NCI-H1105 treated with DMSO at 0.1 percent for 48 hours (cell line): ENCODE measurements around the gene CALHM4.

ENCODE experiments used
- DNase-seq: peaks from one replicate; lab custom pipeline; 2025; lab: John Stamatoyannopoulos, UW

Gene CALHM4

DNA sequence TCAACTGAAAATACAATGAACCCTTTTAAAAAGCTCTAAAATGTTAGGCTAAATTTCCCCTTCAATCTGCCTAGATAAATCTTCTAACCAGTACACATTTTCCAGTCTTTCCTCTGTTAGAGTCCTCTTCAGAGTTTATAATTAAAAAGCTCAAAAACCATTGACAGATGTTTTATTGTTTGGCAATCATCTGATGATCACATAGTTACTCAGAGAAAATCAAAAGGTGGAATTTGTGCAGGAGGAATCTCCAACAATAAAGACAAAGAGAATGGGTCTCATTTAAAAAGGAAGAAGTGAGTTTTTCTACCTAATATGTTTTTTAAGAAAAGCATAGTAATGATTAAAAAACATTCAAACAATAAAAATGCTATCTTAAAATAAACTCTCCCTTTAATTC lies 11.1 kb upstream of the CALHM4 start:
- DNase-seq: no peak

DNA sequence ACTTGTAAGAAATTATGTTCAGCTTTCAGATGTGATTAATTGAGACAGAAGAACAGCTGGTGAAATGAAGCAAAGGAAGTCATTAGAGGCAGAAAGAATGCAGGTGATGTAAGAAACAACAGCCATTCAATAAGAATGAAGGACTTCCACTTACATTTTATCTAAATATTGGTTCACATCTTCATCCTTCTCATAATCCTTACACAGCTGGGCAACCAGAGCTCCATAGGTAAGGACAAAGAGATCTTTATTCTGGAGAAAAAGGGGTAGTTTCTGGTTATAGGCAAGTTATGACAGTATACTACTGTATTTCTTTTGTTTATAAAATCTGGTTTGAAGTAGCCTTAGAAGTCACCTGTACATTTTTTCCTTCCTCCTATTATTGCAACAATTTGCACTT lies 10.4 kb upstream of the CALHM4 start:
- peak; percentile 31 for DNase-seq

DNA sequence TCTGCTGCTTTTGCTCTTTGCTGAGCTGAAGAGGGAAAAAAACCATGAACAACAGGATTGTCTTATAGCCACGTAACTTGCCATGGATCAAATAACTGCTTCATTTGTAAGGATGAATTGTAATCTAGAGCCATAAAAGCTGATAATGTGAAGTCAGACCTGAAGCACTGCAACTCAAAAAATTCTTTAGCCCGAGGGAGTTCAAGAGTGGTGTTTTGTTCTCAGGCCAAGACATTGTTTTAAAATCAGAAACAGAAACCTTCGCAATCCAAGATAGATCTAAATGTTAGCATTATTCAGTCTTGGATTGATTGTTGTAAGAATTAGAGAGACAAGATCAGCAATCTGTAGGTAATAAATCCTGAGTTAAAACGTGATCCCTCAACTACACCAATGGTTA lies 7.9 kb upstream of the CALHM4 start, which contains the start of gene TRAPPC3L:
TRAPPC3L (minus strand) TSS at position 34 of the 400 bp plus-strand sequence. CDS start 170 bp downstream, outside the sequence.
- DNase-seq: no peak

DNA sequence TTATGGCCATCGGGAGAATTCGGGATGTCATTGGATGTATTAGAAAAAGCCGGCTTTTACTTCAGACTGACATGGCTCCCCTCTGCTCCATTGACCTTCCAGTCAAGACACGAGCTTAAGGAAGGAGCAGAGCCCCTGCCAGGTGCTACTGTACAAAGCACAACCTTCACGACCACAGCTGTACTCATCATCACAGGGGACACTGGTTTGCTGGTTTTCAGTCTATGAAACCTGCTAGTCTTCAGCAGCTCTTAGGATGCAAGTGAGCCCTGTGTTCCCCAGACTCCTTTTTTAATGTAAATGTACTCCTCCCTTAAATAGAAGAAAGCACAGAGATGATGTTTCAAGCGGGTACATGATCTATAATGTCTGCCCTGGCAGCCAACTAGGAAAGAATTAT lies 6.2 kb upstream of the CALHM4 start:
- DNase-seq: no peak

DNA sequence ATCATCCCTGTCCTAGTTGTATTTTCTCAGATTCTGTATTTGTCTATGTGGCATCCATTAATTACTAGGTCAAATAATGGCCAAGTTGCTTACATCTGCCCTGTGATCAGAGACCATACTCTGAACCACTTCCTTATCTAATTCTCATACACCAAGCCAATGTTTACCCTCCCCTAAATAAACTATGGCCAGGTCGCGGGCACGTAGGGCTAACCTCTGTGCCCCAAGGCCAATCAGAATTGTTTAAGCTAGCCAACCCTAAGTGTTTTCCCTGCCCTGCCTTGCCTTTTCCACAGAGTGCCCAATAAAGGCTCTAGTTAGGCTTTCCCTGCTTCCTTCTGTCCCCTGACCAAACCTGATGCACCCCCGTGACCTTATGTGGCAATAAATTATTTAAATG lies 2.8 kb upstream of the CALHM4 start:
- DNase-seq: no peak

DNA sequence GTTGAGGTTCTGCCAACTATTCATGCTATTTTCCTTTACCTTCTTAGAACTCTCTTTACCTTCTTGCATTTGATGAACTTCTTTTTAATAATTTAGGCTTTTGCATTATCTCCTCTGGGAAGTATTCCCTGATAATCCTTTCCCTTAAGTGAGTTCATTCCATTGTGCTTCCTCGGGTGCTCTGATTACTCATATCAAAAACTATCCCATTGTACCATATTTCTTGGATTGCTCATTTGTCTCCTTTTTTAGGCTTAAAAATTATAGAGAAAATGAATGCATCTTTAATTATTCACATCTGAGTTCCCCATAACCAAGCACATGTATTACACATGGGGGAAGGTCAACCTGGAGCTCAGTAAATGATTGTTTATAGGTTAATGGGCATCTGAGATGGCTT lies 2.5 kb downstream of the CALHM4 start:
- DNase-seq: no peak

DNA sequence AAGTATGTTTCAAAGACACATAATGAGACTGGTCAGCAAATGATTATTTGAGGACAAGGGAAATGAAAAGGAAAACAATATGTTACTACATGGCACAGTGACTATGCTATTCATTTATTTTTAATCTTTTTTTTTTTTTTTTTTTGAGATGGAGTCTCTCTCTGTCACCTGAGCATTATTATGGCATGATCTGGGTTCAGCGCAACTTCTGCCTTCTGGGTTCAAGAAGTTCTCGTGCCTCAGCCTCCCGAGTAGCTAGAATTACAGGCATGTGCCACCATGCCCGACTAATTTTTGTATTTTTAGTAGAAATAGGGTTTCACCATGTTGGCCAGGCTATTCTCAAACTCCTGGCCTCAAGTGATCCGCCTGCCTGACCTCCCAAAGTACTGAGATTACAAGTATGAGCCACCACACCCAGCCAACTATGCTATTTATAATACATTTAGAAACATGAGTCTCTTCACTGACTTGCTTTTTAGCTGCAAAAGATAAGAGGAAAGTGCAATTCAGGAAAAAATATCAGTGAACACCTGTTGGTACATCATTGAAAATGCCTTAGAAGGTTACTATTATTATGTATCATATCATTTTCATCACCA lies 3.4 kb downstream of the CALHM4 start:
- no peak for DNase-seq

DNA sequence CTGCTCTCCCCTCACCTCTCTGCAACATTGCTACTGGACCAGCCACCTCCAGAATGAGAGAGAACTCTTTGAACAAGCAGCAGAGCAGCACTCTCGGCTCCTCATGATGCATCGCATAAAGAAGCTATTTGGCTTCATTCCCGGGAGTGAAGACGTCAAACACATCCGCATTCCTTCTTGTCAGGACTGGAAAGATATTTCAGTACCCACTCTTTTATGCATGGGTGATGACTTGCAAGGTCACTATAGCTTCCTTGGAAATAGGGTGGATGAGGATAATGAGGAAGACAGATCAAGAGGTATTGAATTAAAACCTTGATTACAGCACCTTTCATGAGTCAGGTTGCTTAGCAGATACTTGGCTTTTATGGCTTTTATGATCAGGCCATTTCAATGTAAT lies 4.3 kb downstream of the CALHM4 start:
- peak; percentile 82 for DNase-seq

DNA sequence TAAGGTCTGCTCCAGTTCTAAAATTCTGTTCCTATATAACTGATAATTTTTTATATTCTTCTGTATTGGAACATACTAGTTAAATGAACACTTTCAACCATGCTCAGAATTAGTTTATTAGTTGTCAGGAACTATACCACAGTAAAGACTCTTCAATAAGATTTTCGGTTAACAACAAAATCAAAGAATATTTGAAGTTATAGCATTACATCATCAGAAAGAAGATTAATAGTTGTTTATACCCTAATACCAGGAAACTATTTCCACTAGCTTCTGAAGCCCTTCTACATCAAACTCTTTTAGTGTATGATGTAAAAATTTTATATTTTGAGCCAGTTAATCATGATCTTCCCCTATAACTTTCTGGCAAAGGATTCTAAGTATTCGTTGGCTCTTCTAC lies 6.6 kb downstream of the CALHM4 start:
- no peak for DNase-seq

DNA sequence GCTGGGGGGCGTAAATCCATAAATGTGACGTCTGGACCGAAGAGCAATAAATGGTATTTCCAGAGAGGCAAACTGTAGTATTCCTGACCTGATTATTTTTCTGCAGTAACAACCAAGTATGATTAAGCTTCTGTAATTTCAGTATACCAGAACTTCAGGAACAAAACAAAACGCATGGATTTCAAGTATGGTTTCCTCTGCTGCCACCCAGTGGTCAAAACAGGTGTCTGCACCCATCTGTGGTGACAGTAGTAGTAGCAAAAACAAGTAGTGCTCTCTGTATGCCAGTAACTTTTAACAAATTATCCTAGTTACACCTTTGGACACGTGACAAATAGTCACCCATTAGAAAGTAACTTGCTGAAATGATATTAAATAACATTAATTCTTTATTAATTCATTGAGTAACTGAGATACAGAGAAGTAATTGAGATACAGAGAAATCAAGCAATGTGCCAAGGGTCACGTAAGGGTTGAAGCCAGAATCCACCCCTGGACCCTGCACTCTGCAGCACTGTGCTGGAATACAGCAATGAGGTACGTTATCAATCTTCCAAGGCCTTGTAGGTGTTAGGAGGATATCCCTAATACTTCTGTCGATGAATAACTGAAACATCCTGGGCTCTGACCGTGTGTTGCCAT lies 7.9 kb downstream of the CALHM4 start:
- DNase-seq: peak; percentile 69

DNA sequence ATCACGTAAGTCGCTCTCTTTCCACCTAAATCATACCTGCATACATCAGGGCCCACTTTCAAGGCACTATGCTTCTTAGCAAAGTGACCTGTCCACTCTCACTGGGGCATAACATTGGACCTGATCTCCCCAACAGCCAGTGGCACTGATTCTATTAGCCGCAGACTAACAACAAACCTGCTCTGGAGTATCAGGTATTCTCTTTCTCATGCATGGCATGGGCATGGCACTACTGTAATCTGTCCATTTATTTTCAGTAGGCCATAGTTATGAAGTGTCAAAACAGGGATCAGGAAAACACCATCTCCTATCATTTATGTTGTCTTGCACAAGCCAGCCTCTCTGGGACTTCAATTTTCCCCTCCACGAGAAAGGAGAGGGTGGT lies 8.5 kb downstream of the CALHM4 start:
- no peak for DNase-seq

DNA sequence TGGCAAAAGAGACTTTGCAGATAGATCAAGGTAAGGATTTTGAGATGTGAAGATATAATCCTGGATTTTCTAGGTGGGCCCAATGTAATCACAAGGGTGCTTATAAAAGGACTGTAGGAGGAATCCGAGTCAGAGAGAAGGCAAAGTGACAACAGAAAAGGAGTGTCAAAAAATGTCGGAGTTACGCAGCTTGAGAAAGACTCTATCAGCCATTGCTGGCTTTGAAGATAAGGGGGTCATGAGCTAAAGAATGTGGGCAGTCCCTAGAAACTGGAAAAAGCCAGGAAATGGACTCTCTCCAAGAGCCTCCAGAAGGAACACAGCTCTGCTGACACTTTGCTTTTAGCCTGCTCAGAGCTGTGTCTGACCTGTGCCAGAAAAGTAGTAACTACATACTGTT lies 9.1 kb downstream of the CALHM4 start:
- DNase-seq: no peak

DNA sequence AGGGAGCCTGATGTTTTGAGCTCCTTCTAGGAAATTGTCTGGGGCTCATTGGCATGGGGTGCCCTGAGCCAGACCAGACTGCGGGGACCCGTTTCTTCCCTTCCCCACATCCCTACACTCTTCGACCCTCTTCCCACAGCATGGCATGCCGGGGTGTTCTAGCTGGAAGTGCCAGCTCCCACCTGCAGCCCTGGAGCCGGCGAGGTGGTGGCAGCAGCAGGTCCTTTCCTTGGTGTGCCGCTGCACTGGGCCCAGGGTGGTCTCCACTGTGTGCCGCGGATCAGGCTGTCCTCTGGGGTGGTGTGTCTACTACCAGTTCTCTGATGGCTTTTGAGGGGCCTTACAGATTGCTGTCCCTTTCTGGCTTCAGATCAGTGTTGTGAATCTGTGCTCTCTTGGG lies 10.3 kb downstream of the CALHM4 start:
- no peak for DNase-seq

DNA sequence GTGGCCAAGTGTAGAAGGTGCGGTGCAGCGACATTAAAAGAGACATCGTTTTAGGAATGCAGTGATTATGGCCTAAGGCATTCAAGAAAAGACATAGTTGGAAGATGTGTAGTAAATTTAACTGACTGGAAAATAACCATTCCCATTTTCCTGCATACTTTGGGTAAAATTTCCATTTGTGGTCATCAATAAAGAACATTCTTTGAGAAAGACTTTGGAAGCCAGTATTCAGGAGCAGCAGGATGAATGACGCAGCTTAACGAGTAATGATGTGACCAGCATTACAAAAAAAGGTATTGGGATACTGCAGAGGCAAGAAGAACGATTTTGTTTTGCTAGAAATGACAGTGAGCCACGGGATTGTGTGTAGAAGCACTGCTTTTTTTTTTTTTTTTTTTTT lies 10.8 kb downstream of the CALHM4 start:
- DNase-seq: no peak

DNA sequence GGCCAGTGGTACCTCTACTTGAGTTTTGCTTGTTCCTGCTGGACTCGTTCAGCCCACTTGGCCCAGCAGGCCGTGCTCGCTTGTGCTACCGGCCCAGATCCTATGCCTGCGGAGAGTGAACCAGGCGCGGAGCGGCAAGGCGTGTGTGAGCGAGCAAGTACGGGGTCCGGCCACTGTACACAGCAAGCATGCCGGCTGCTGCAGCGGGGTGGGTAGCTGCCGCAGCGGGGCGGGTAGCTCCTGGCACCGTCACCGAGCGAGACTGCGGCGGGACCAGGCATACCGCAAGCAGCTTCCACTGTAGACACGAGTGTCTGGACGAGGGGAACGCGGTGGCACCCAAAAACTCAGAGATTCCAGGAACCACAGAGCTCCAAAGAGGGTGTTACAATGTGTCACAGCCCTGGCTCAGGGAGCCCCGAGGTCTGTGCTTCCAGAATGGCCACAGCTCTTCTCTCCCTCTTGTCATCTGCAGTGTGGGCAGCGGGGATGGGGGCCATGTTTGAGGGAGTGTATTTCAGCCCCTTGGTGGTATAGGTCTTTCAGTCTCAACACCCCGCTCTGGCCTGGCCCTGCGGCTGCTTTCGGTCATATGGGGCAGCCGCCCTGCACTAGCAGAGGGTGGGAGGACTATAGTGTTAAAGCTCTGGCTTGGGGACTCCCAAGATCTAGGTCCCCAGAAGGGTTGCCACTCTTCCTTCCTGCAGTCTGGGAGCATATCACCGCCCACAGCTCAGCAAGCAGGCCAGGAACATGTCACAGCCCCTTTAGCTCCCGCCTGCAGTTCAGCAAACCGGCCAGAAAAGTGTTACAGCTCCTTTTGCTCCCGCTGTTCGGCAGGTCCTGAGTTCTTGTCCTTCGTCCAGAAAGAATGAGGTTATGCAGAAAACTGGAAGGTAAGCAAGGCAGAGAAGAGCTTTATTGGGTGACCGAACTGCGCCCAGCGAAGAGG lies 11.6 kb downstream of the CALHM4 start:
- DNase-seq: peak; percentile 15

DNA sequence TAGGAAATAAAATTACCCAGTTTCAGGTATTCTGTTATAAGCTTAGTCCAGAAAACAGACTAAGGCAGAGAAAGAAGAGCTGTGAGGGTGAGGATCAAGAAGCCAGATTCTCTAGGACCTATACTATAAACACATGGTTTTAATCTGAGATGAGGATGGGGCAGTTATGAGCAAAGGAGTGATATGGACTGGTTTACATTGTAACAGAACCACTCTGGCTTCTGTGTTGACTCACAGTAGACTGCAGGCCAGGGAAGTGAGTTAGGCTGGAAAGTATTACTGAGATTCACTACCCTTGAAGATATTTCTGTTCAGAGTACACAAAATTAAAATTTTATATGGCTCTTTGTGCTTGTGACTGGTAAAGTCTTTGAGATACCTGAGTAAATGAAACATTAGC lies 14.6 kb downstream of the CALHM4 start:
- DNase-seq: no peak

DNA sequence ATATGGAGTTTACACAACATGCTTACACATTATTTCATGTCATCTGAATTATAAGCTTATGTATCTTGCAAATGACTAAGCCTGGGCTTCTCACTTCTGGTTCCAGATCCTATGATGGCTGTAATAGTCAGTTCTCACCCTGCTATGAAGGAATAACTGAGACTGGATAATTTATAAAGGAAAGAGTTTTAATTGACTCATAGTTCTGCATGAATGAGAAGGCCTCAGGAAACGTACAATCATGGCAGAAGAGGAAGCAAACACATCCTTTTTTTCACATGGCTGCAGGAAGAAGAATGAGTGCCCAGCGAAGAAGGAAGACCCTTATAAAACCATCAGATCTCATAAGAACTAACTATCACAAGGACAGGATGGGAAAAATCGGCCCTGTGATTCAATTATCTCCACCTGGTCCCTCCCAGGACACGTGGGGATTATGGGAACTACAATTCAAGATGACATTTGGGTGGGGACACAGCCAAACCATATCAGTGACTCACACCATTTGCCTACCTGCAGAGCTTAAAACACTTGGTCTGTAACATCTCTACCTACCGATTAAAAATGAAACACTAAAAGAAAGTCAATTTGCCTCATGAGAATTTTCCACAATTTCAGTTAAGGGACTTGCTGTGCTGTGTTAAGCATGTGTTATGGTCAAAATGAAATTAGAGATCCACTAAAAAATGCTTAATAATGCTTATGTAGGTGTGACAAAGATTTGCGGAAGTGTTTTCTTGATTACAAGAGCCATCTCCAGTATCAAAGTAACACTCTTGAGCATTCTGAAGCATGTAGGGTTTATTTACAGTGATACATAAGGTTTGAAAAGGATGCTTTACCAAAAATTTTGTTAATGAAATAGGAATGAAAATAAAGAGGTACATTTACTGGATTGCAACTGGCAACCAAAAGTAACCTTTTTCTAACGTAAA lies 15.5 kb downstream of the CALHM4 start:
- no peak for DNase-seq

DNA sequence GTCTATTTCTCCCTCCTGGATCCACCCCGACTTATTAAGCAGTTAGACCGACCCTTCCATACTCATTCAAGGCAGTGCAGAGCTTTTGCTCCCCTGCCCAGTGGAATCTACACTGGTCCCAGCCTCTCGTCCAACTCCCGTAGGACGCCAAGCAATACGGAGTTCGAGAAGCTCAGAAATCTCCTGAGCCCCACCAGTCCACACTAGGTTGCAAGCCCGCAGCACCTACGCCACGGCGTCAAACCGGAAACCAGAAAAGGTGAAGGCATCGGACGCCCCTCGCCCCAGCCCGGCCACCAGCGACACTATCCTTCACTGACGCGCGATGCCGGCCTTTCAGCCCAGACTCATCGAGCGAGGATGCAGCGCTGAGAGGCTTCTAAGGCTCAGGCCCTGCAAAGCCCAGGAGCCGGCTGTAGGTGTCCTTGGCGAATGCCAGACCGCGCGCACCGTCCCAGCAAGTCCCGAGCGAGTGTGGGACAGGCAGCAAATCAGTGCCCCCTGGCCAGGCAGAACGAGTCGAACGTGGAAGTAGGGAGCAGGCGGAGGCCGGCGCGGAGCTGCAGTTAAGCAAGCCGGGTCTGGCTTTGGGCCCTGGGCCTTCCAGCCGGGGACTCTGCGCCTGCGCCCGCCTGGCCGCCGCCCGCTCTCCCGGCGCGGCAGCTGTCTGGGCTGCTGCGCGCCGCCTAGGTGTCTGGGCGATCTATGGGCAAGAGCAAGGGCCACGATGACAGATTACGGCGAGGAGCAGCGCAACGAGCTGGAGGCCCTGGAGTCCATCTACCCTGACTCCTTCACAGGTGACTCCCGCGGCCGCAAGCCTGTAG lies 17.5 kb downstream of the CALHM4 start, which contains the start of gene RWDD1:
RWDD1 (plus strand) TSS at position 649 of the 827 bp plus-strand sequence; CDS start at position 728, 79 bp downstream.
- DNase-seq: peak; percentile 99

DNA sequence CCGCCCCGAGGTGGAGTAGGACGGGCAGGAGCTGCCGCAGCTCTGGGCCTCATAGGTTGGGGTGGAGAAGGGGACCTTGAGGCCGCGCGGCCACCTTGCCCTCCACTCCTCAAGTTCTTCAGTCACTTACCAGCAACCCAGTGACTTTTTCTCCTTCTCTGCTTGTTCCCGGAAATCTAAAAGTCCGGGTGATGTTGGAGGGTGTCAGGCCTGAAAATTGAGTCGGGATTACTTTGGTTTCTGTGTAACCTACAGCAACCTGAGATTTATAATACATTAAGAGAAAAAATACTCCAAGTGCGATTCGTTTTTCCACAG lies 18.1 kb downstream of the CALHM4 start:
- no peak for DNase-seq

DNA sequence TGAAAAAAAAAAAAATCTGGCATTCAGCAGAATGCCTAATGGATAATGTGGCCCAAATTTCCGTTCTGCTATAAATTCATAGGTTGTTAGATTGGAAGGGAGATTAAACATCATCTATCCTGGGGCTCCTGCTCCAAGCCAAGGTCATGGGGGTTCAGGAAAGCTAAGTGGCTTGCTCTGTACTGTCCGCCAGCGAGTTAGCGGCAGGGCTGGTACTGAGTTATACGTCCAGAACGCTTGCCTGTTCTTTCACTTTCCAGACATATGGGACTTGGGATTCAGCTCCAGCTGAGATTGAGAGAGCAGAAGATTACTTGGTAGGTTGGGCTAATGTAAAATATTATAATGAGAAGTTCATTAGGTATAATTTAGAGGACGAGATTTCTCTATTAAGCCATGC lies 18.6 kb downstream of the CALHM4 start:
- peak; percentile 20 for DNase-seq

DNA sequence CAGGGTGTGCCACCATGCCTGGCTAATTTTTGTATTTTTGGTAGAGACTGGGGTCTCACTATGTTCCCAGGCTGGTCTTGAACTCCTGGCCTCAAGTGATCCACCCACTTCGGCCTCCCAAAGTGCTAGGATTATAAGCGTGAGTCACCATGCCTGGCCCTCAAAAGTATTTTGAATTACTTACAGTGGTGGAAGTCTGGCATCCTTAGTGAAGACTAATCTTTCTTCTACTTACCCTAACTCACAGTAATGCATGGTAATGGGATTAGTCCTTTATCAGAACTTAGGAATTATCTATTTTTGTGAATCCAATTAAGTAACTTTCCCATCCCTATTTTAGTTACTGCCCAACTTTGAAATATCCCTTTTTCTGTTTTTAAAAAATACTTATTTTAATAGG lies 21.7 kb downstream of the CALHM4 start:
- DNase-seq: no peak
